ENCODE data around the gene LZTR1.

Gene LZTR1

DNA sequence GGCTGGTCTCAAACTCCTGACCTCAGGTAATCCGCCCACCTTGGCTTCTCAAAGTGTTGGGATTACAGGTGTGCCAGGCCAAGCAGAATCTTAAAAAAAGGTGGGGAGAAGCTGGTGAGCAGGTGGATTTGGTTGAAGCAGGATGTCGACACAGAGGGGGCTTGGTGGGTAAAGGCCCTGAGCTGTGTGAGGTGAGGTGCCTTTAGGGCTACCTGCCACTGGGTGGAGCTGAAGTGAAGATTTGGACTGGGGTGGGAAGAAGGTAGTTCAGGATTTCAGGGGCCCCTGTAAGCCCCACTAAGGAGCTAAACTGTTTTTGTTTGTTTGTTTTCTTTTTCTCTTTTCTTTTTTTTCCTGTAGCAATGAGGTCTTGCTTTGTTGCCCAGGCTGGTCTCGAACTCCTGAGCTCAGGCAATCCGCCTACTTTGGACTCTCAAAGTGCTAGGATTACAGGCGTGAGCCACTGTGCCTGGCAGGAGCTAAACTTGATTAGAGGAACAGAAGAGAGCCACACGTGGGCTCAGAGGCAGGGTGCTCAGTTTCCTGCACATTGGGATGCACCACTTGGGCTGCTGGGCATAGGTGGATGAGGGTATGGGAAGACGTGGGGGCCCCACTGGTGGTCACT, 38.8 kb downstream of the LZTR1 start:
- H3K27me3 Mint-ChIP-seq: no peaks in the 10 kb centered on the region
- DNase-seq (peak in 1 of 2 donors; percentile 44), ATAC-seq (peak; percentile 78)
- H3K4me1 Mint-ChIP-seq: peaks cover 19% of the 10 kb centered on the region
- no peak overlapping the region for H3K27ac Mint-ChIP-seq
- H3K9me3 Mint-ChIP-seq: no peaks in the 10 kb centered on the region
- H3K4me3 Mint-ChIP-seq: no peak overlapping the region

DNA sequence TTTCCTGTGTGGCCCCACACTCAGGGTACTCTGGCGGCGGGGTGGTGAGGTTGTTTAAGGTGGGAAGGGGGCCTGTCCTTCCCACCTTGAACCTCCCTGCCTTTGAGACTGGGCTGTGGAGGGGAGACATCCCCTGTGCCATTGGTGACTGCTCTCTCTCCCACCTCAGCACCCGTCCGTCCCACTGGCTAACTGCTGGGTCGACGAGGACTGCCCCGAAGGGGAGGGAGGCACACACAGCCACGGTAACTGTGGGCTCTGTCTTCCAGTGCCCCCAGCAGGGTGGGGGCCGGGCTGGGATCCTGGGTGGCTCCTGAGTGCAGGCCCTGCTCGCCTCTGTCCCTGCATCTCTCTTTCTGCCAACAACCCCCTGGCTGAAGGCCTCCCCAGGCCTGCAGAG, 40.4 kb downstream of the LZTR1 start:
- Mint-ChIP-seq H3K27ac (peak overlapping the region in 1 of 2 donors; percentile 44), H3K9me3 (no peaks in the 10 kb centered on the region)

DNA sequence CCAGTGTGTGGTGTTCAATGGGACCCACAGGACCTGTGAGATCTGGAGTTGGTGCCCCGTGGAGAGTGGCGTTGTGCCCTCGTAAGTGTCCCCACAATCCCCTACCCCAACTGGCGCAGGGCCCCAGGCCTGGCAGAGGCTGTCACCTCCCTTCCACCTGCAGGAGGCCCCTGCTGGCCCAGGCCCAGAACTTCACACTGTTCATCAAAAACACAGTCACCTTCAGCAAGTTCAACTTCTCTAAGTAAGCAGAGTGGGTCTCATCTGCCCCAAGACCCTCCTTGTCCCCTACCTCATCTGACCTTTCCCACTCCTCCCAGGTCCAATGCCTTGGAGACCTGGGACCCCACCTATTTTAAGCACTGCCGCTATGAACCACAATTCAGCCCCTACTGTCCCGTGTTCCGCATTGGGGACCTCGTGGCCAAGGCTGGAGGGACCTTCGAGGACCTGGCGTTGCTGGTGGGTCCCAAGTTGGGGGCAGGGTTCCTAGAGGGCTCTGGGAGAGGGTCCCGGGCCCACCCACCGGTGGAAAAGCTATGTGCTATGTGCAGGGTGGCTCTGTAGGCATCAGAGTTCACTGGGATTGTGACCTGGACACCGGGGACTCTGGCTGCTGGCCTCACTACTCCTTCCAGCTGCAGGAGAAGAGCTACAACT, 41.0 kb downstream of the LZTR1 start:
- DNase-seq (no peak), ATAC-seq (peak; percentile 34)
- H3K27ac Mint-ChIP-seq: peak overlapping the region in 1 of 2 donors; percentile 44
- H3K4me1 Mint-ChIP-seq: peaks cover 23% of the 10 kb centered on the region
- no peak overlapping the region for H3K4me3 Mint-ChIP-seq
- no peaks in the 10 kb centered on the region for H3K27me3 Mint-ChIP-seq
- no peaks in the 10 kb centered on the region for H3K9me3 Mint-ChIP-seq

More for the DNA sequence above, 40.4 kb downstream of the LZTR1 start:
- Mint-ChIP-seq H3K27me3 (no peaks in the 10 kb centered on the region), H3K4me1 (peaks cover 23% of the 10 kb centered on the region), H3K4me3 (no peak overlapping the region)
- no peak for DNase-seq
- no peak for ATAC-seq

DNA sequence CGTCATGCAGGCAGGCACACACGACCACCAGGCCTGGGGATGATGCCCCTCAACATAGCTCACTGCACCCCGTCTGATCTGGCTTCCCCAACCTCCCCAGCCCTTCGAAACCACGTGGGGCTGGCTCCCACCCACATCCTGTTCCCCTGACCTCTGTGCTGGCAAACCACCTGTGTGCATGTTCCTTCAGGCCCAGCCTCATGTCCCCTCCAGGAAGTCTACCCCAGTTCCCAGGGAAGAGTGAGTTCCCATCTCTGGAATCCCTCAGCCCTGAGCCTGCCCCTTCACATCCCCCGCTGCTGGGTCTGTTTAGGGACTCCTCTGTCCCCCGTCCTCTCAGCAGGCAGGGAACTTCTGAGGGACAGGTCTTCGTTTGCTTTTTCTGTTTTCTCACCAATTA, 43.2 kb downstream of the LZTR1 start:
- ATAC-seq (peak; percentile 73), DNase-seq (peak; percentile 23 to 37)
- no peaks in the 10 kb centered on the region for H3K9me3 Mint-ChIP-seq
- H3K27me3 Mint-ChIP-seq: no peaks in the 10 kb centered on the region
- peaks cover 29% of the 10 kb centered on the region for H3K4me1 Mint-ChIP-seq
- peak overlapping the region; percentile 49 to 52 for H3K4me3 Mint-ChIP-seq
- peak overlapping the region; percentile 42 to 60 for H3K27ac Mint-ChIP-seq

DNA sequence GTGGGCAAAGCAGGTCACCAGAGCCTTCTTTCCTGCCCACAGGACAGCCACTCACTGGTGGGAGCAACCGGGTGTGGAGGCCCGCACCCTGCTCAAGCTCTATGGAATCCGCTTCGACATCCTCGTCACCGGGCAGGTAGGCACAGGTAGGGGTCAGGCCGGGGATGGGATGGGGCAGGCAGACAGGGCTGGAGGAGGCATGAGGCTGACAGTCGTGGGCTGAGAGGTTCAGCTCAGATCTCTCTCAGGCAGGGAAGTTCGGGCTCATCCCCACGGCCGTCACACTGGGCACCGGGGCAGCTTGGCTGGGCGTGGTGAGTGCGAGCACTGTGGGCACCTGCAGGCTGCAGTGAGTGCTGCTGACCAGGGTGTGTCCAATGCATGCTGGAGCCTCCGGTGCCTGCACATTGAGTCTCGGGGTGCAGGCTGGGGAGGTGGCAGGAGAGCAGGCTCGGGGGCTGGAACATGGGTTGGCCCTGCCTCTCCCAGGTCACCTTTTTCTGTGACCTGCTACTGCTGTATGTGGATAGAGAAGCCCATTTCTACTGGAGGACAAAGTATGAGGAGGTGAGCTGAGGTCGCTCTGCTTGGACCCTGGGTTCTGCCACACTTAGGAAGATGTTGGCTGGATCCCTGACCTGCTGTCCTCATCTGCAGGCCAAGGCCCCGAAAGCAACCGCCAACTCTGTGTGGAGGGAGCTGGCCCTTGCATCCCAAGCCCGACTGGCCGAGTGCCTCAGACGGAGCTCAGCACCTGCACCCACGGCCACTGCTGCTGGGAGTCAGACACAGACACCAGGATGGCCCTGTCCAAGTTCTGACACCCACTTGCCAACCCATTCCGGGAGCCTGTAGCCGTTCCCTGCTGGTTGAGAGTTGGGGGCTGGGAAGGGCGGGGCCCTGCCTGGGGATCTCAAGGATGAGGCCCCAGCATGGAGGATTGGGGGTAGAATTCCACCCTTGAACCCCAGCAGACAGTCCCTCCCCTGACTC, 44.0 kb downstream of the LZTR1 start:
- no peak for DNase-seq
- ATAC-seq: no peak
- peaks cover 33% of the 10 kb centered on the region for H3K4me1 Mint-ChIP-seq
- peak overlapping the region in 1 of 2 donors; percentile 52 for H3K4me3 Mint-ChIP-seq
- peak overlapping the region; percentile 42 to 83 for H3K27ac Mint-ChIP-seq
- H3K27me3 Mint-ChIP-seq: peaks cover 4% of the 10 kb centered on the region
- no peaks in the 10 kb centered on the region for H3K9me3 Mint-ChIP-seq

DNA sequence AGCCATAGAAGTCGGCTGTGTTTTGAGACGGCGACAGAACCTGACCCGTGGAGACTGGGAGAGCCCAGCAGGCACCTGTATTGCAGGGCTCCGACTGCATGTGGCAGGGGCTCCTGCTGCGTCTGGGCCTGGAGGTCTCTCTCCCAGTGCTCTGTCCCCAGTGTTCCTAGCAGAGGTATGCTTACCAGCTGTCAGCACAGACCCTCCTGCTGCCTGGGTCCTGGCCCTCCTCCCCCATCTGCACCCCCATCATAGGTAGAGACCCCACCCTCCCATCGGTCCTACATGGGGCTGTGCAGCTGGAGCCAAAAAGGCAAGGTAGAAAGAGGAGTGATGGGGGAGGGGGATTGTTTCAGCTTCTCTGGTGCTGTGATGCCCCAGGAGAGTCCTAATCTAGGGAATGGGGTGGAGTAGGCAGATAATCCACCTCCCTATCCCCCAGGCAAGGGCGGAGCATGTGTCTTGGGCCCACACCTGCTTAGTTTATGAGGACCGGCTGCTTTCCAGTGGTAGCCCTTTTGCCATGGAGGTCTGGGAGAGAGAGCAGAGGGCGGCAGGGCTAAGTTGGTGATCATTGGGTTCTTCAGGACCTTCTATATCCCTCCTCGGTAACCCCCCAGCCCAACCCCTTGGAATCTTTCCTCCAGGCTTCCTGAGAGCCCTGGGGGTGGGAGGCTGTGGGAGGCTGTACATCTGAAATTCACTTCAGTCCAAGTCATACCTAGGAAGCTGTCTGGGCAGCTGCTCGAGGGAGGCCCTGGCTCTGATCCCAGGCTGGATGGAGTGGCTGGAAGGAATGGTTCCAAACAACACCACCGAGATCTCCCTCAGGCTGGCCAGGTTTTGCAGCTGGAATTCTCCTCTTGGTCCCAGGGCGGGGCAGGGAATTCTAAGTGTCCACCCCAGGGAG, 44.9 kb downstream of the LZTR1 start:
- H3K9me3 Mint-ChIP-seq: no peaks in the 10 kb centered on the region
- no peak overlapping the region for H3K4me3 Mint-ChIP-seq
- no peak for DNase-seq
- ATAC-seq: no peak
- peaks cover 13% of the 10 kb centered on the region for H3K27me3 Mint-ChIP-seq
- H3K4me1 Mint-ChIP-seq: peaks cover 43% of the 10 kb centered on the region
- no peak overlapping the region for H3K27ac Mint-ChIP-seq

DNA sequence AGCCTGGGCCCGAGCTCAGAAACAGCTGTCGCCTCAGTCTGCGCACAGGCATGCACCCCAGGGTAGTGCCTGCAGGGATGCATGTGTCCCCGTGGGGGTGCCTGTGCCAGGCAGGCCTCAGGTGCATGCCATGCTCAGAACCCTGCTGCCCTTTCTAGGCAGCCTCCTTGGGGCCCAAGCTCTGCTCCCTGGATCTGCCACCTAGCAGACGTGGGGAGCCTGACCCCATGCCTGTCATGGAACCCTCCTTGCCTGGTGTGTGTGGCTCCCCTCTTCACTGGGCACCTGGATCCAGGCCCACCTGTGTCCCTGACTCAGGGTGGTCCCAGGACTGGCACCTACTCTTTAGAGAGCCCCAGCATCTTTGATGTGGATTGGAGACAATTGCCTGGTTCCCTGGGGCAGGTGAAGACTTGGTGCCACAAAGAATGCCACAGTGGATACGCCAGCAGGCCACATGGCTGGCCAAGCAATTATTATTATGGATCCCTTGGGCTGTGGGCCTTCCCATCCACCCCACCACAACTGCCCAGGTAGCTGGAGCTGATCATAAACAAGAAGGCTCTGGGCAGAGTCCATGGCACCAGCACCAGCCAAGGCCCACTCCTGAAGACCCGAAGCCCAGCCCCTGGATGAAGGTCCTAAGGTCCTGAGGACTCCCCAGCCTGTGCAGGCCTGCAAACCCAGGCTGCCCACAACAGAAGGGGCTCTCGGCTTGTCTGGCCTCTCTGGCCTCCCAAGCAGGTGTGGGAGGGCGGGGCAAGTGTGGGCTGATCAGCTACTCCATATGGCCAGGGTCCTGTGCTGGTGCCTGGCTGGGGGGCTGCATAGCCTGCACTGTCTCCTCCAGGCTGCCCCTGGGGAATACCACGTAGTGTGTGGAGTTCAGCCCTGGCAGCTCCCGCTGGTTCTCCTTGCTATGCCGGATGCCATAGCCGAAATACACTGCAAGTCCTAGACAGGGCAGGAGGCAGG, 46.5 kb downstream of the LZTR1 start:
- no peak for DNase-seq
- Mint-ChIP-seq H3K27me3 (peaks cover 20% of the 10 kb centered on the region), H3K27ac (no peak overlapping the region), H3K4me1 (peaks cover 49% of the 10 kb centered on the region), H3K9me3 (no peaks in the 10 kb centered on the region), H3K4me3 (no peak overlapping the region)
- ATAC-seq: no peak

DNA sequence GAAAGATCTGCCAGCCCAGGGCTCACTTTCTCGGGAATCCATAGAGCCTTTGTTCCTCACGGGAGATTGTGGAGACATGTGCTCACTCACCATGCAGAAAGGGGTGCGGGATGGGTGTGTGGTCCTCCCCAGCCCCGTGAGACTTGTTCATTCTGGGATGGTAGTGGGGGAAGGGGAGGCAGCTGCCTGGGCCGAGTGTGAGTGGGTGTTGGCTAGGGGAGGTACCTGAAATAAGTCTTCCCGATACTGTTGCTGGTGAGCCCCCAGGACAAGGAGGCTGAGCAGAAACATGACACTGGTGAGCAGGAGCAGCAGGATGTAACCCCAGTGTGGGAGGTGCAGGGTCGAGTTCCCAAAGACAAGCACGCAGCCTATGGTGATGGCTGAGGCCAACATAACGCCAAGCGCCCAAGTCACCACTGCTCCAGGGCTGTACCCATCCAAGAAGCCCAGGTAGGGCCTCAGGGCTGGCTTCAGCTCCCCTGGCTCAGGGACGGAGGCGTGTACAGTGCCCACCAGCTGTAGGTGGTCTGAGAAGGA, 47.5 kb downstream of the LZTR1 start:
- peaks cover 43% of the 10 kb centered on the region for H3K4me1 Mint-ChIP-seq
- ATAC-seq: no peak
- no peak overlapping the region for H3K27ac Mint-ChIP-seq
- peaks cover 20% of the 10 kb centered on the region for H3K27me3 Mint-ChIP-seq
- no peak overlapping the region for H3K4me3 Mint-ChIP-seq
- no peak for DNase-seq
- no peaks in the 10 kb centered on the region for H3K9me3 Mint-ChIP-seq

DNA sequence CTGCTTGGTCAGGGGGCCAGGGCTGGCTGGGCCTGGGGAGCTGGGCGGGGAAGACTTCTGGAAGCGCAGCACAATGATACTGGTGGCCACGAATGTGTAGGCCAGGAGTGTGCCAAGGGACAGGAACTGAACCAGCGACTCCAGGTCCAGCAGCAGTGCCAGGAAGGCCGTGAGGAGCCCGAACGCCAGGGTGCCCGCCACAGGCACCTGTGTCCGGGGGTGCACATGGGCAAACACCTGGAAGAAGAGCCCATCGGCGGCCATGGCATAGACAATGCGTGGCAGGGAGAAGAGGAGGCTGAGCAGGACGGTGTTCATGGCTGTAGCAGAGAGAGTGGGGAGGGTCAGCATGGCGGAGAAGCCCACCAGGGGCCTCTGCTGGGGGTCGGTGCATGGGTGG, 47.9 kb downstream of the LZTR1 start:
- Mint-ChIP-seq H3K27ac (no peak overlapping the region), H3K4me1 (peaks cover 41% of the 10 kb centered on the region), H3K9me3 (no peaks in the 10 kb centered on the region), H3K4me3 (no peak overlapping the region), H3K27me3 (peaks cover 20% of the 10 kb centered on the region)
- no peak for DNase-seq
- no peak for ATAC-seq

DNA sequence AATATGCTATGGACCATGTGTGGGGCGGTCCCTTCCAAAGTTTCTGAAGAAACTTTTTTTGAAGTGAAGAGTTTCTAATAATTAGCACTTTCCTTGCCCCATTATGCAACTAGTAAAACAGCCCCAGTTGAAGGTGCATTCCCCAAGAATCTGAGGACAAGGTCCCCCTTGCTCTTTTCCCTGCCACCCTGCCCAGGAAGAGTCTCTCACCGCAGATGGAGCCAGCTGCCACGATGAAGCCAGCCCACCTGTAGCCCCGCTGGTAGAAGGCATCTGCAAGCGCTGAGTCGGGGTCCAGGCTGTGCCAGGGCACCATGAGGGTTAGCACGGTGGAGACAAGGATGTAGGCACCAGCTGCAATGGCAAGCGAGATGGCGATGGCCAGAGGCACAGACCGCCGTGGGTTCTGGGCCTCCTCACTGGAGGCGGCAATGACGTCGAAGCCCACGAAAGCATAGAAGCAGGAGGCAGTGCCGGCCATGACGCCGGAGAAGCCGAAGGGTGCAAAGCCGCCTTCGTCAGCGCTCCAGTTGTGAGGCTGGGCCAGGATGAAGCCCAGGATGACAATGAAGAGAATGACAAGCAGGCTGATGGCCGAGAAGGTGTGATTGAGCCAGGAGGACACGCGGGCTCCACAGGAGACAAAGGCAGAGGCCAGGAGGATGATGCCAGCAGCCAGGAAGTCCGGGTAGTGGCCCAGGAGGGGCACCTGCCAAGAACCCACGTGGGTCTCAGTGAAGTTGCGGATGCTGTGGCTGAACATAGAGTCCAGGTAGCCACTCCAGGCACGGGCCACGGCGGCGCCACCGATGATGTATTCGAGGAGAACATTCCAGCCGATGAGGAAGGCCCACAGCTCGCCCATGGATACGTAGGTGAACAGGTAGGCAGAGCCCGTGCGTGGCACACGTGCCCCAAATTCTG, 48.8 kb downstream of the LZTR1 start:
- peaks cover 32% of the 10 kb centered on the region for H3K4me1 Mint-ChIP-seq
- ATAC-seq: no peak

DNA sequence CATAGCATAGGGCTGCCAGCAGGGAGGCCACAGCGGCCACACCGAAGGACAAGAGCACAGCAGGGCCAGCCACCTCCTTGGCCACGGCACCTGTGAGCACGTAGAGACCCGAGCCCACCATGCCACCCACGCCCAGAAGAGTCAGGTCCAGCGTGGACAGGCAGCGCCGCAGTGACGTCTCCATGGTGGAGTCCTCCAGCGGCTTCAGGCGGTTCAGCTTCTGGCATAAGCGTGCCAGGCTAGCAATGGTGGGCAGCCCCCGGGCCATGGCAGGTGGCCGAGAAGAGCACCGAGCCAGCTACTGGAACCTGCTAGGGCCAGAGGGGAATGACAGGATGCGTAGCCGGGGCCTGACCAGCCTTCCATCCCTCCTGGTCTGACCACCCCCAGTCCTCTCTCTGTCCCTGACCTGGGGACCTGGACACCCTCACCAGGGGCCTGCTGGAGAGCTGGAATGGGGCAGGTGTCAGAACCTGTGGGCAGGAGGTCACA, 49.5 kb downstream of the LZTR1 start:
- Mint-ChIP-seq H3K9me3 (no peaks in the 10 kb centered on the region), H3K27me3 (peaks cover 20% of the 10 kb centered on the region), H3K27ac (peak overlapping the region in 1 of 2 donors; percentile 61), H3K4me1 (peaks cover 28% of the 10 kb centered on the region), H3K4me3 (peak overlapping the region in 1 of 2 donors; percentile 79)
- no peak for DNase-seq
- no peak for ATAC-seq

More for the DNA sequence above, 48.8 kb downstream of the LZTR1 start:
- Mint-ChIP-seq H3K9me3 (no peaks in the 10 kb centered on the region), H3K27me3 (peaks cover 20% of the 10 kb centered on the region), H3K27ac (peak overlapping the region in 1 of 2 donors; percentile 48), H3K4me3 (peak overlapping the region in 1 of 2 donors; percentile 79)
- DNase-seq: no peak

DNA sequence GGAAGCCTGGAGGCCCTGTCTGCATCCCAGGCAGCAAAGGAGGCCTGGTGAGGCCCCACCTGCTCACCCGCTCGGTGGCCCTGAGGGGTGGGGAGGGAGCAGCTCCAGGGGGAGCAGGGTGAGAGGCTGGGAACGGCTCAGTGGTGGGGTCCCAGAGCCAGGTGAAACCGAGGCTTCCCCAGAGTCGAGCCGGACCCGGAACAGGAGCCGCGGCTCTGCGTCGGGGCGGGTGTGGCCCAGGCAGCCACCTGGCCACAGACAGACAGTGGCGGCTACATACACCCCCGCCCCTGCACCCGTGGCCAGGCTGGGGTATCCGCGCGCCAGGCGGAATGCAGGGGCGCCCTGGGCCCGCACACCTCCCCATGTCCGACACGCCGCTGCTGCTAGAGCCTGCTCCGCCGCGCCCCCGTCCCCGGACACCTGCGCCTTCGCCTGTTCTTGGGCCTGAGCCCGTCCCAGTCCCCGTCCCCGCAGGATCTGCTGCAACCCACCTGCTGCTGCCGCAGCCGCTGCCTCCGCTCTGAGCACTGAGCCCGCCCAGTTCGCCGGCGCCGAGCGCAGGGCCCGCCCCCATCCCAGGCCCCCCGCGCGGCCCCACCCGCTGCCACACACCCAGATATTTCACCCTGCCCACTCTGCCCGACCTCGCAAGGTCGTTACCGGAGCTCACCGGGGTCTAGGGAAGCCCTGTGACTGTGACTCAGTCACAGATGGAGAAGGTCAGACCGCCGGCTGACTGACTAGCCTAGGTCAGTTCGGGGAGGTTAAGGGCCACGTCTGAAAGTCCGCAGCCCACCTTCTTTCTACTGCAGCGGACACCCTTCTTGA, 50.2 kb downstream of the LZTR1 start, which contains the start of gene SLC7A4:
Gene SLC7A4, minus strand, starts transcription at position 525 of the 831 bp plus-strand sequence. CDS start 749 bp downstream, outside the sequence.
- H3K27ac Mint-ChIP-seq: peak within 1 kb of the TSS; percentile 12 to 61
- peaks cover 28% of the 10 kb centered on the region for H3K4me1 Mint-ChIP-seq
- peak within 1 kb of the TSS; percentile 62 to 79 for H3K4me3 Mint-ChIP-seq
- H3K27me3 Mint-ChIP-seq: peaks cover 20% of the 10 kb centered on the region
- no peak for DNase-seq
- peak; percentile 52 for ATAC-seq
- no peaks in the 10 kb centered on the region for H3K9me3 Mint-ChIP-seq
